ENCODE data around the gene EMP3. TPM values are rescaled to one million over a fixed set of nuclear protein-coding genes. Genes with fewer than 3 reads are reported as not detected.
"Not testable (repeated sequence)": the region's sequence is repeated elsewhere in the genome, so short reads cannot be mapped to it uniquely, and the experiment has no call there.

Gene EMP3
- total and polyA plus RNA-seq, 4 experiments from 2014 or later = 293 to 1,108 (median 695) TPM

- peak overlapping the region in 1 of 7 donors; percentile 46 for H3K27ac Mint-ChIP-seq
- H3K9me3 ChIP-seq (ENCODE audit: control insufficient read depth in 1 of 2, low read length in 2 of 2); H3K4me3 Mint-ChIP-seq; DNase-seq; H3K9me3 Mint-ChIP-seq; H3K36me3 Mint-ChIP-seq; H3K27ac ChIP-seq (ENCODE audit: low read depth, low read length); H3K27me3 ChIP-seq (ENCODE audit: insufficient read depth, low read length); intact Hi-C loops (cut with micrococcal nuclease); H3K36me3 ChIP-seq (ENCODE audit: insufficient read depth, low read length); H3K4me3 ChIP-seq (ENCODE audit: low read length in 2 of 2); H3K27me3 Mint-ChIP-seq: not testable (repeated sequence)
- peaks cover 11 to 30% (median 20%) of the 10 kb centered on the region in 4 donors for H3K4me1 Mint-ChIP-seq
- ChIA-PET POLR2A (ENCODE audit: partially characterized antibody) (interaction anchor here (1.2 to 8.7 kb wide), 2 partner anchors 16 to 114 kb away, joined by 3 to 516 read pairs; no protein-coding TSS in a partner anchor), CTCF (ENCODE audit: partially characterized antibody) (interaction anchor here (1.0 to 9.1 kb wide), 3 partner anchors 15 to 51 kb away, joined by 4 to 278 read pairs (median 6); no protein-coding TSS in a partner anchor)
- peaks cover 24% of the 10 kb centered on the region for H3K4me1 ChIP-seq (ENCODE audit: insufficient read depth, low read length)
These were observed 7.7 kb upstream of the EMP3 start for GRCh38 chr19:48317708-48317960.

- Histone ChIP-seq H3K27me3 (ENCODE audit: insufficient read depth, low read length) (no peaks in the 10 kb centered on the region), H3K4me1 (ENCODE audit: insufficient read depth, low read length) (peaks cover 32% of the 10 kb centered on the region), H3K4me3 (ENCODE audit: low read length in 2 of 2) (no peak overlapping the region), H3K9me3 (ENCODE audit: control insufficient read depth in 1 of 2, low read length in 2 of 2) (no peaks in the 10 kb centered on the region), H3K27ac (ENCODE audit: low read depth, low read length) (no peak overlapping the region), H3K36me3 (ENCODE audit: insufficient read depth, low read length) (no peaks in the 10 kb centered on the region)
- Mint-ChIP-seq H3K9me3 (no peaks in the 10 kb centered on the region), H3K4me3 (no peak overlapping the region), H3K36me3 (peaks cover 0 to 3% of the 10 kb centered on the region in 2 donors), H3K4me1 (peaks cover 16 to 38% (median 26%) of the 10 kb centered on the region in 4 donors), H3K27me3 (no peaks in the 10 kb centered on the region), H3K27ac (no peak overlapping the region)
- DNase-seq = no peak
- ChIA-PET POLR2A (ENCODE audit: partially characterized antibody) (interaction anchor here (0.6 to 8.7 kb wide), 3 partner anchors 15 to 115 kb away, joined by 3 to 516 read pairs (median 3); partner anchors contain the start of genes SYNGR4 and TMEM143), CTCF (ENCODE audit: partially characterized antibody) (interaction anchor here (0.5 to 9.1 kb wide), 6 partner anchors 14 to 266 kb away, joined by 3 to 278 read pairs (median 5); no protein-coding TSS in a partner anchor)
- intact Hi-C loops (cut with micrococcal nuclease) = no loop called here
These were observed 6.9 kb upstream of the EMP3 start for GRCh38 chr19:48318286-48318987.

- Histone ChIP-seq H3K27ac (ENCODE audit: low read depth, low read length) (peak overlapping the region; percentile 100), H3K4me1 (ENCODE audit: insufficient read depth, low read length) (peaks cover 46% of the 10 kb centered on the region), H3K27me3 (ENCODE audit: insufficient read depth, low read length) (no peaks in the 10 kb centered on the region), H3K9me3 (ENCODE audit: control insufficient read depth in 1 of 2, low read length in 2 of 2) (no peaks in the 10 kb centered on the region), H3K4me3 (ENCODE audit: low read length in 2 of 2) (no peak overlapping the region), H3K36me3 (ENCODE audit: insufficient read depth, low read length) (no peaks in the 10 kb centered on the region)
- Mint-ChIP-seq H3K36me3 (peaks cover 0 to 3% of the 10 kb centered on the region in 2 donors), H3K27me3 (no peaks in the 10 kb centered on the region), H3K9me3 (no peaks in the 10 kb centered on the region), H3K27ac (peak overlapping the region; percentile 10 to 100 (median 99)), H3K4me3 (peak overlapping the region in 6 of 8 donors; percentile 91 to 94 (median 91)), H3K4me1 (peaks cover 25 to 52% (median 37%) of the 10 kb centered on the region in 4 donors)
- DNase-seq = peak; percentile 63 to 77 (median 72)
- intact Hi-C loops (cut with micrococcal nuclease) = loop anchor here (2.0 to 5.0 kb wide), 5 partner anchors 63 to 1547 kb away; partner anchors contain the start of genes CARD8, GRWD1, PNKP and RRAS
- ChIA-PET POLR2A (ENCODE audit: partially characterized antibody) (interaction anchor here (0.6 to 8.7 kb wide), 5 partner anchors 14 to 173 kb away, joined by 3 to 516 read pairs (median 3); partner anchors contain the start of genes CARD8, GRWD1, SYNGR4 and TMEM143), CTCF (ENCODE audit: partially characterized antibody) (interaction anchor here (0.7 to 9.1 kb wide), 6 partner anchors 12 to 264 kb away, joined by 3 to 278 read pairs (median 4); partner anchors contain the start of genes SYNGR4 and TMEM143)
These were observed 5.5 kb upstream of the EMP3 start for GRCh38 chr19:48319647-48320541.

GRCh38 chr19:48321372-48321621 lies 4.1 kb upstream of the EMP3 start:
- Mint-ChIP-seq H3K4me1 (peaks cover 30 to 66% (median 45%) of the 10 kb centered on the region in 4 donors), H3K27me3 (no peaks in the 10 kb centered on the region), H3K9me3 (no peaks in the 10 kb centered on the region), H3K36me3 (peaks cover 0 to 13% of the 10 kb centered on the region in 2 donors), H3K4me3 (peak overlapping the region; percentile 91 to 95 (median 92)), H3K27ac (peak overlapping the region; percentile 98 to 100 (median 99))
- ChIA-PET POLR2A (ENCODE audit: partially characterized antibody) (interaction anchor here (0.5 to 8.7 kb wide), 18 partner anchors 12 to 1048 kb away, joined by 3 to 516 read pairs (median 4); partner anchors contain the start of genes CA11, CARD8, KDELR1 and PPP1R15A), CTCF (ENCODE audit: partially characterized antibody) (interaction anchor here (1.2 to 9.1 kb wide), 5 partner anchors 11 to 70 kb away, joined by 5 to 278 read pairs (median 8); partner anchors contain the start of genes KDELR1, SYNGR4 and TMEM143)
- Histone ChIP-seq H3K9me3 (ENCODE audit: control insufficient read depth in 1 of 2, low read length in 2 of 2) (no peaks in the 10 kb centered on the region), H3K4me1 (ENCODE audit: insufficient read depth, low read length) (peaks cover 49% of the 10 kb centered on the region), H3K4me3 (ENCODE audit: low read length in 2 of 2) (peak overlapping the region; percentile 65 to 87), H3K36me3 (ENCODE audit: insufficient read depth, low read length) (no peaks in the 10 kb centered on the region), H3K27ac (ENCODE audit: low read depth, low read length) (peak overlapping the region; percentile 100), H3K27me3 (ENCODE audit: insufficient read depth, low read length) (no peaks in the 10 kb centered on the region)
- intact Hi-C loops (cut with micrococcal nuclease) = loop anchor here (1.0 to 5.0 kb wide), 8 partner anchors 12 to 1546 kb away; partner anchors contain the start of genes CARD8, GRWD1, KDELR1 and PNKP
- peak; percentile 90 to 98 (median 93) for DNase-seq

- POLR2A ChIA-PET (ENCODE audit: partially characterized antibody) = interaction anchor here (0.5 to 8.7 kb wide), 19 partner anchors 12 to 1048 kb away, joined by 3 to 516 read pairs (median 4); partner anchors contain the start of genes CA11, CARD8, KDELR1 and PPP1R15A
- H3K4me1 Mint-ChIP-seq = peaks cover 32 to 71% (median 49%) of the 10 kb centered on the region in 4 donors
- peak overlapping the region; percentile 83 to 87 for H3K4me3 ChIP-seq (ENCODE audit: low read length in 2 of 2)
These were observed 3.4 kb upstream of the EMP3 start for GRCh38 chr19:48321622-48322591.

More at GRCh38 chr19:48321622-48322591, 3.4 kb upstream of the EMP3 start:
- peaks cover 0 to 16% of the 10 kb centered on the region in 2 donors for H3K36me3 Mint-ChIP-seq
- CTCF ChIA-PET (ENCODE audit: partially characterized antibody) = interaction anchor here (1.2 to 9.1 kb wide), 4 partner anchors 10 to 70 kb away, joined by 5 to 278 read pairs (median 9); partner anchors contain the start of genes KDELR1, SYNGR4 and TMEM143
- no peaks in the 10 kb centered on the region for H3K9me3 Mint-ChIP-seq
- peak overlapping the region; percentile 91 to 95 (median 92) for H3K4me3 Mint-ChIP-seq
- peak overlapping the region; percentile 98 to 100 (median 100) for H3K27ac Mint-ChIP-seq
- H3K27me3 Mint-ChIP-seq = no peaks in the 10 kb centered on the region
- Histone ChIP-seq H3K9me3 (ENCODE audit: control insufficient read depth in 1 of 2, low read length in 2 of 2) (no peaks in the 10 kb centered on the region), H3K36me3 (ENCODE audit: insufficient read depth, low read length) (no peaks in the 10 kb centered on the region), H3K27me3 (ENCODE audit: insufficient read depth, low read length) (no peaks in the 10 kb centered on the region), H3K4me1 (ENCODE audit: insufficient read depth, low read length) (peaks cover 55% of the 10 kb centered on the region), H3K27ac (ENCODE audit: low read depth, low read length) (peak overlapping the region; percentile 100)
- peak; percentile 99 to 100 (median 100) for DNase-seq
- intact Hi-C loops (cut with micrococcal nuclease) = loop anchor here (1.0 to 5.0 kb wide), 11 partner anchors 11 to 1545 kb away; partner anchors contain the start of genes CARD8, DBP, GRWD1 and KDELR1
